HG03520 (cell line): Measurements from ENCODE around the gene WDR33.

Experiments used
- ATAC-seq: cut with Tn5 transposase; IDR thresholded peaks from one replicate; pipeline ENCODE4 v1.9.1; 2021; ENCODE audit warnings: mild to moderate bottlenecking, moderate library complexity; ENCODE audit not compliant: unreplicated experiment

Gene WDR33

GRCh38 chr2:127674241-127675209 is 136.4 kb downstream of the WDR33 start:
- no peak for ATAC-seq

GRCh38 chr2:127673291-127674069 is 137.5 kb downstream of the WDR33 start:
- ATAC-seq = no peak

DNA sequence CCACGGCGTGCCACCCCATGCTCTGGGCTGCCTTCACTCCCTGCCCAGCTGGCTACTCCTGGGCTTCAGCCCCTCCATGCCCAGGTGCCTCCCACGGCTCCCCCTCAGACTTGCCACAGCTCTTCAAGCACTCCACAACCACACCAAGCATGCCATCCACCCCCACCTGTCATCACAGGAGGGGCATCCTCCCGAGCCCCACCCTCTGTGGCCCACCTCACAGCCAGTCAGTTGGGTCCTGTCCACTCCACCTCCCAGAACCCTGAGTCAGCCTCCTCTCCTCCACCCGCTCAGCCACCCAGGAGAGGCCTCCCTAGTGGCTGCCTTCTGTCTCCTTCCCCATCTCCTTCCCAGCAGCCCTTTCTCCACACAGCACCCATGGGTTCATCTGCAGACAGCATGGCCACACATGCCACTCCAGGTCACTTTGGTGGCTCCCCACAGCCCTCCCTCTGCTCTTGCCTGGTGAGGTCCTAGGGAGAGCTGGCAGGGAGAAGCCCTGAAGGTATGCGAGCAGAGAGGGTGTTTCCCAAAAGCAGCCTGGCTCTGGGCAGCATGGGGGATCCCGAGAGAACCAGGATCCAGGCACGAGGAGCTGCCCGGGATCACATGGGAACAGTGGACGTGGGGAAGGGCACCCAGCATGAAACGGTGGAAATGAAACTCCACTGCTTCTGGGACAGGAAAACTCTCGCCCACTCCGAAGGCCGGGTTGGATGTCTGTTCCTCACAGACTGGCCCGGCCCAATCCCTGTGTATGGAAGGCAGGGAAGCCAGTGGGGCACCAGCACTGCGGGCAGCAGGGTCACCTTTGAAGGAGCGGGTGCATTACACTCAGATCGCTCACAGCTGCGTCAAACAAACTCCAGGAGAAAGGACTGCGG is 138.4 kb downstream of the WDR33 start:
- no peak for ATAC-seq

DNA sequence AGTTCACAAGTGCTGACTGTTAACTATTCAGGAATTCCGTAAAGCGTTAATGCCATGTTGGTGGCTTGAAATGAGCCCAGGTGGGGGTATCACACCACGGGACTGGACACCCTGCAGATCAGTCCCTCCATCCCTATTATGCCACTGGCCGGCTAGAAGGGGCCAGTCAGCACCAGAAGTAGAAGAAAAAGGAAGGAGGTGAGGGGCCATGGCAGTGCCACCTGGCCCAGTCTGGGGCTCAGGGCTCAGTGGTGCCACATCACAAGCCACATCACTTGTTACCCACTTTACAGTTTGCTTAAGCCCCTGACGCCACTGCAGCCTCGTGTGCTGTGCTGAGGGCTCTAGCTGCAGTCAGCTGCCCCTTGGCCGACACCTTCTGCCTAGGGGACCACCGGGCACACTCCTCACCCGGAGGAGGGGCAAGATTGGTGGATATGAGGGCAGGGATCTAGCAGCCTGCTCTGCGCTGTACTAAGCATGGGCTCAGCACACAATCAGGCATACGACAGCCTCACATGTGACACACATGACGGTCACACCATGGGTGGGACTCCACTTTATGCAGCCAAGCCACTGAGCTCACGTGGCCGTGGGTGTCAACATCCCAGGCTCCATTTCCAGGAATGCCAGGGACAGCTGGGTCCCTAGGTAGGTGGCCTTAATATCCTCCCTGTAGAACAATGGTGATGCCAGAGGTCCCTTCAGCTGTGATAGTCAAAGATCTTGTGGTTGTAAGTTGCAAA is 139.2 kb downstream of the WDR33 start:
- ATAC-seq = no peak

DNA sequence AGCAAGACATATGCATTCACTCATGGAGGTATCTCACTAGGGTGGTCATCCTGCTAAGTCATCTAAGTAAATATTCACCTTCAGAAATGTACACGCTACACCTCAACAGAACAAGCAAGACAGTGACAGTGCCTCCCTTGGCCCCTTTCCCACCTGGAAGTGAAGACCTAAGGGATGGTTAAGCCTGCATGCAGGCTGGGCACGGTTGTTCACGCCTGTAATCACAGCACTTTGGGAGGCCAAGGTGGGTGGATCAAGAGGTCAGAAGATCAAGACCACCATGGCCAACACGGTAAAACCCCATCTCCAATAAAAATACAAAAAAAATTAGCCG is 140.0 kb downstream of the WDR33 start:
- ATAC-seq = no peak

DNA sequence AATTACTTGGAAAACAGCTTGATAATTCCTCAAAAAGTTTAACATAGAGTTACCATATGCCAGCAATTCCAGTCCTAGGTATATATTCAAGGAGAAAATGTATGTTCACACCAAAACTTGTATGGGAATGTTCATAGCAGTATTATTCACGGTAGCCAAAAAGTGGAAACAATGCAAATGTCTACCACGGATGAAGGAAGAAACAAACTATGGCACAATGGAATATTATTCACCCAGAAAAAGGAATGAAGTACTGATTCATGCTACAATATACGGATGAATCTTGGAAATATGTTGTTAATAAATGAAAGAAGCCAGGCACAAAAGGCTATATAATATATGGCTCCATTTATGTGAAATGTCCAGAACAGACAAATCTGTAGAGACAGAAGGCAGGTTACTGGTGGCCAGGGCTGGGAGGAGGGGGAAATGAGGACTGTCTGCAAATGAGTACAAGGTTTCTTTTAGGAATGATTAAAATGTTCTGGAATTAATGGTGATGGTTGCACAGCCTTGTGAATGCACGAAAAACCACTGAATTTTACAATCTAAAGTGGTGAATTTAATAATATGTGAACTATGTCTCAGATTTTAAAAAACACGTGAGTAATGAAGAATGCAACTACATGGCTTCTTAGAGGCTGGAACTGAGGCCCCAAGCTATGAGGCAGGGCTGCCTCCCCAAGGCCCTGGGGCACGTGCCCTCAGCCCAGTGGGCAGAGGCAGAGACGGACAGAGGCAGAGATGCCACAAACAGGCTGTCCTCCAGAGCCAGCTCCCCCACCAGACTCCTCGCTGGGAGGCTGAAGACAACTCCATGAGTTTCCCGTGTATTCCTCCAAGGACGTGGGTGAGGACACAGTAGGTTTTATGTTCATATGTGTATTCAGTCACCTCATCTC is 140.7 kb downstream of the WDR33 start:
- ATAC-seq = no peak

DNA sequence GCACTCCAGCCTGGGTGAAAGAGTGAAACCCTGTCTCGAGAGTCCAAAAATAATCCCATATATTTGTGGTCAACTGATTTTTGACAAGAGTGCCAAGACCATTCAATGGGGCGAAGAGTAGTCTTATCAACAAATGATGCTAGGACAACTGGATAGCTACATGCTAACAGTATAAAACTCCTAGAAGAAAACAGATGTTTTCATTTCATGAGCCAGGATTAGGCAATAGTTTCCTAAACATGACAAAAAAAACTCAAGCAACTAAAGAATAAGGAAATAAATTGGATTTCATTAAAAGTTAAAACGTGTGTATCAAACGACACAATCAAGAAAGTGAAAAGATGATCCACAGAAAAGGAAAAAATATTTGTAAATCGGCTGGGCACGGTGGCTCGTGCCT is 141.9 kb downstream of the WDR33 start:
- ATAC-seq = no peak

DNA sequence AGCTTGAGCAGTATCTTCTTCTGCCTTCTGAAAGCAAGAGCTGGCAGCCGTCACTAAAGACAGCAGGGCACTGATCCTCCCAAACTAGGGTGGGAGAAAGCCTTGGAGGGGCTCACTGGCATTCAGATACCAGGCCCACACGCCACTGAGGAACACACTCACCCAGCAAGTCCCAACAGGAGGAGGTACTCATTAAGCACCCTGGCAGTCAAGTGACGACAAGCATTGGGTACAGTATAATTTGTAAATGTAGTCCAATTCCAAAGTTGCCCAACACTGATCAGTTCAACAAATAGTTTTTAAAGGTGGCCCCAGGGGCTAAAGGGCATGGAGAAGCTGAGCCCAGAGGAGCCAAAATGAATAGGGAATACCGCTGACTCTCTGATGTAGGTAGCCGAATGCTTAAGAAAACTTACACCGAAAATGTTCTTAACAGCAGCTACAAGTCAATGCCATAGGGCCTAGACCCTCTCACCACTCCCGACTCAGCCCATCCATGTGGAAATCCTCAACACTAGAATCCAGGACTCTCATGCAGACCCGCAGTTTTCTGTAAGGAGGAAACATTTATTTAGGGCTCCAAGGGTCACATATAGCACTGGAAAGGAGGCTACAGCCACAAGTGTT is 145.6 kb downstream of the WDR33 start:
- ATAC-seq = no peak

DNA sequence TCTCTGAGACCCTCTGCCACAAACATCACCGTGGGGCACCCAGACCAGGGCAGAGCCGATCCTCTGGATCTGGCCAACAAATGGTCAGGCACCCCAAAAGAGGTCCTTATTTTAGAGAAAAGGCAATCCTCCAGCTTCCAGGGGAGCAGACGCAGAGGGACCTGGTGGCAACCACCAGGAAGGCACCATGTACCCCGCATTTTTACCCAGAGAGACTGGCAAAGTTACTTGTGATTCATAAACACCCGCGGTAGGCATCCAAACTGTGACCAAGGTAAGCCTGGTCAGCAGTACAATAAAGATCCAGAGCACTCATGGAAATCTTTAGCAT is 146.1 kb downstream of the WDR33 start:
- ATAC-seq = no peak

GRCh38 chr2:127664065-127664894 is 146.7 kb downstream of the WDR33 start:
- no peak for ATAC-seq

- no peak for ATAC-seq
Observed at GRCh38 chr2:127663566-127664064, 147.4 kb downstream of the WDR33 start.

DNA sequence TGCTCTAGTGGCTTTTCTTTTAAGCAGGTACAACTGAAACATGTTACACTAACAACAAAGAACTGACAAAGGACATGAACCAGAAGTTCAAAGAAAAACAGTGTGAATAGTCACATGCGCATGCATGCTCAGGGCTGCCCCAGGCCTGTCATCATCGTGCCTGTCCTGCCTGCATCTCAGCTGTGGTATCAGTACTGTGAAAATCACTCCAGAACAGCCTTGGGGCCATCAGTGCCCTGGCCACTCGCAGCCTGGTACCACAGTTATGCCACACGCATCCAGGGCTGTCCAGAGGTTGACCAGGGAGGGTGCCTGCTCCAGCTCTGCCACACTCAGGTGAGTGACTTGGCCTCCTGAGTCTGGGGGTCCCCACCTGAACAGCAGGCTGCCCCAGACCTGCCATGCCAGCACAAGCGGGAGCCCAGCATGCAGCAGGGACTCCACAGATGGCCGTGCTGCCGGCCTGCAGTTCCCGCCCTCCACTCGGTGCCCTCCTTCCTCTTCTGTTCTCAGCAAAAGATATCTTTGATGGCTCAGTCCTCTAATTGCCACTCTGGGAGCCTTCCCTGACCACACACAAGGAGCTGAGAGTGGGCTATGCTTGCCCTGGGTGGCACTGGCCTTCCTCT is 147.9 kb downstream of the WDR33 start:
- no peak for ATAC-seq

GRCh38 chr2:127661949-127662510 is 148.9 kb downstream of the WDR33 start:
- no peak for ATAC-seq

GRCh38 chr2:127661072-127661649 is 149.8 kb downstream of the WDR33 start:
- ATAC-seq = no peak

DNA sequence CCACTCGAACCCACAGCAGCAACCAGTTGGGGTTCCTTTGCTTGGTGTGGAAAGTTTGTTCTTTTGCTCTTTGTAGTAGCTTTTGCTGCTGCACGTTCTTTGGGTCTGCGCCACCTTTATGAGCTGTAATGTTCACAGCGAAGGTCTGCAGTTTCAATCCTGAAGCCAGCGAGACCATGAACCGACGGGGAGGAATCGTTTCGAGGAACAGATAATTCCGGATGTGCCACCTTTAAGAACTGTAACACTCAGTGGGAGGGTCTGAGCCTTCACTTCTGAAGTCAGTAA is 150.7 kb downstream of the WDR33 start:
- no peak for ATAC-seq

DNA sequence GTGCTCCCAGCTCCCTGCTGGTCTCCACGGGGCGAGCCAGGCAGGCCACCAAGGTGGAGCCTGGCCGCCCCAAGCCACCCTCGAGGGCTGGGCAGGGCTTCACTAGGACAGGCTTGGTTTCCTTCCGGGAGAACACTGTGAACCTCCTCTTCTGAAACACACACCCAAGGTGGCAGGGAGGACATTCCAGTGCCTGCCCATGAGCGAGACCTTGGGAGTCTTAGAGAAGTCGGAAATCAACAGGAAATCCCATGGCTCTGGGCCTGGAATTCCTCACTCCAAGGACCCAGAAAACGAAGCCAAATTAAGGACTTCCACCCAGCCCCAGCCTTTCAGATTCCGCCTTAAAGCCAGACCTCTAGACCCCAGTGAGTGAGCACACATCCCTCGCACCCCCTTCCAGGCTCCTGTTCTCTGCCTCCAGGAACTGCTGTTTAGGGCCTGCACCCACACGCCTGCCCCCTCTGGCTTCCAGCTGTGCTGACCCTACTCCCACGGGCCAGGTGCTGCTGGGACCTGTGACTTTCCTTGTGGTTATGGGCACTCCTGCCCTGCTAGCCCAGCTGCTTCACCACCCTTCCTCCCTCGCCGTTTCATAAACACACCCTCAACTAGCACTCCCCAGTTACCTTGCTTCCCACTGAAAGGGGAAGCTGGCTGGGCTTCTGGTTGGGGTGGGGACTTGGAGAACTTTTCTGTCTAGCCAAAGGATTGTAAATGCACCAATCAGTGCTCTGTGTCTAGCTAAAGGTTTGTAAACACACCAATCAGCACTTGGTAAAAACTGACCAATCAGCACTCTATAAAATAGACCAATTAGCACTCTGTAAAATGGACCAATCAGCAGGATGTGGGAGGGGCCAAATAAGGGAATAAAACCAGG is 151.3 kb downstream of the WDR33 start:
- ATAC-seq = no peak
